Activated T-helper 1 cell treated with anti-CD3 and anti-CD28 coated beads, Interleukin-2, amount 50 U/mL, for 16 hours (primary cell): ENCODE measurements around the gene SRSF3.
"Not testable (repeated sequence)": the region's sequence is repeated elsewhere in the genome, so short reads cannot be mapped to it uniquely, and the experiment has no call there.

Experiments
- DNase-seq, 2 donors: peaks; one replicate each; pipeline ENCODE4 v3.0.0-alpha.2; 2020; ENCODE audit warnings: low read depth in 1 of 2, low spot score in 1 of 2

SRSF3 gene

GRCh38 chr6:36642913-36643817 lies 49.0 kb downstream of the SRSF3 start:
- DNase-seq: no peak

GRCh38 chr6:36643977-36644376 lies 49.8 kb downstream of the SRSF3 start:
- DNase-seq: no peak

GRCh38 chr6:36649086-36649485 lies 54.9 kb downstream of the SRSF3 start:
- no peak for DNase-seq

- no peak for DNase-seq
These were observed 55.7 kb downstream of the SRSF3 start for GRCh38 chr6:36649701-36650484.

GRCh38 chr6:36650848-36651478 lies 56.8 kb downstream of the SRSF3 start:
- DNase-seq: no peak

- DNase-seq: no peak
These were observed 57.7 kb downstream of the SRSF3 start for GRCh38 chr6:36651659-36652379.

- not testable (repeated sequence) for DNase-seq
These were observed 60.3 kb downstream of the SRSF3 start for GRCh38 chr6:36654469-36654868.
